NCI-H345 treated with DMSO at 0.1 percent for 48 hours (cell line): Measurements from ENCODE around the gene ZFP36.

Source experiments
- DNase-seq: peaks from one replicate; lab custom pipeline; 2025; ENCODE audit not compliant: unreplicated experiment; lab: John Stamatoyannopoulos, UW

The ZFP36 gene

GRCh38 chr19:39382991-39383828 lies 23.4 kb upstream of the ZFP36 start:
- DNase-seq = no peak

- no peak for DNase-seq
These were observed 21.6 kb upstream of the ZFP36 start for GRCh38 chr19:39384839-39385568.

GRCh38 chr19:39385629-39386411 lies 20.8 kb upstream of the ZFP36 start:
- DNase-seq = no peak

- DNase-seq = no peak
These were observed 20.1 kb upstream of the ZFP36 start for GRCh38 chr19:39386557-39386956.

- DNase-seq = no peak
These were observed 18.0 kb upstream of the ZFP36 start for GRCh38 chr19:39388657-39389056.

- no peak for DNase-seq
These were observed 16.8 kb upstream of the ZFP36 start for GRCh38 chr19:39389631-39390414.

GRCh38 chr19:39390451-39390750 lies 16.2 kb upstream of the ZFP36 start:
- DNase-seq = no peak

- DNase-seq = peak; percentile 100
These were observed 15.8 kb upstream of the ZFP36 start, which contains the start of the genes MED29 and PAF1 for GRCh38 chr19:39390751-39391437. MED29 (plus strand) TSS chr19:39391378; CDS start chr19:39391423, 45 bp downstream. PAF1 (minus strand) TSS chr19:39391106; CDS start chr19:39390864, 242 bp downstream.

- DNase-seq = peak; percentile 68
These were observed 9.0 kb upstream of the ZFP36 start for GRCh38 chr19:39397360-39398296.

- DNase-seq = no peak
These were observed 8.3 kb upstream of the ZFP36 start for GRCh38 chr19:39398297-39398864.

GRCh38 chr19:39399668-39400050 lies 7.0 kb upstream of the ZFP36 start:
- DNase-seq = no peak

GRCh38 chr19:39400061-39400460 lies 6.6 kb upstream of the ZFP36 start:
- DNase-seq = no peak

- DNase-seq = no peak
These were observed 5.5 kb upstream of the ZFP36 start for GRCh38 chr19:39401070-39401548.

- DNase-seq = no peak
These were observed 4.9 kb upstream of the ZFP36 start for GRCh38 chr19:39401549-39402345.

- DNase-seq = peak; percentile 61
These were observed 4.0 kb upstream of the ZFP36 start for GRCh38 chr19:39402346-39403300.
